GM21423 (cell line): ENCODE data around the gene POLR3E.
"Not testable (repeated sequence)": the region's sequence is repeated elsewhere in the genome, so short reads cannot be mapped to it uniquely, and the experiment has no call there.

Experiments
- ATAC-seq: cut with Tn5 transposase; IDR thresholded peaks from one replicate; pipeline ENCODE4 v1.9.1; 2021; ENCODE audit warnings: mild to moderate bottlenecking, moderate library complexity; ENCODE audit not compliant: unreplicated experiment

The POLR3E gene

DNA sequence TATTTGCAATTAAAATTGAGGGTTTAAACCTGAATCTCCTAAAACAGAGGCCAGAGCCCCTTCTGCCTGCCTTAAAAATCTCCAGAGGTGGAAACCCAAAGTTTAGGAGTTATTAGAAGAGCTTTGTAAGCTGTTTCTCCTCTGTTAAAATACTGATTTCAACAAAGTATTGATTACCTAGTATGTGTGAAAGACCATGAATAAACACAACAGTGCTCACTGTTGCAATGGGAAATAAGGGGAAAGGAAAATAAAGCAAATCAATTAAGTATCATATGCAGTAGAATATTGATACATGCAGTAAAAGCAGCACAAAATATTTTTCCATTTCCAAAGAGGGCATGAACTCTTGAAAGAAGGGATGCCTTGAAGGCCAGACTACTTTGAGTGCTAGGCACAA is 62.5 kb downstream of the POLR3E start:
- no peak for ATAC-seq

DNA sequence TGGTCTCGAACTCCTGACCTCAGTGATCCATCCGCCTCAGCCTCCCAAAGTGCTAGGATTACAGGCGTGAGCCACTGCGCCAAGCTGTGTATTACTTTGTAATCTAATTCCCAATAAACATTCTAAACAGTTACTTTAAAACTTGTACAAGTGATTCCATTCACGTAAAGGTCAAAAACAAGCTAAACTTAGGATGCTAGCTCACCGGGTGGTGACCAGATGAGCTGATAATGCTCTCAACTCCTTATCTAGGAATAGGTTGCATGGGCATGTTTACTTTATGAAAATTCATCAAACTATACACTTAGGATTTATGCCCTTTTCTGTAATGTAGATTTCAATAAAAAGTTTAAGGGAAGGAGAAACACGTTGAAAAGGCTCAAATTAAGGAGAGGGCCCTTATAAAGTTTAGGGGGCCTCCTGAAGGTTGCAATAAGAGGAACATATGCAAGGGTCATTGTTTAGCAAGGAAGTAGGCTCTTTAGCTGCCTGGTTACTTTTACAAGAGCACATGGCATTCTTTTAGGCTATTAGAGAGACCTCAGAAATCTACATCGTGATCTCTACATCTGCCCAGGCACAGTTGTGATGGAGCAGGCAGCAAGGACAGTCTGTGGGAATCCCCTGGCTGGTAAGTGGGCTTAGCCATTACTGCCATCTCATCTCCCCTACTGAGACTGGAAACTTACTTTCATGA is 63.9 kb downstream of the POLR3E start:
- ATAC-seq, result no peak

DNA sequence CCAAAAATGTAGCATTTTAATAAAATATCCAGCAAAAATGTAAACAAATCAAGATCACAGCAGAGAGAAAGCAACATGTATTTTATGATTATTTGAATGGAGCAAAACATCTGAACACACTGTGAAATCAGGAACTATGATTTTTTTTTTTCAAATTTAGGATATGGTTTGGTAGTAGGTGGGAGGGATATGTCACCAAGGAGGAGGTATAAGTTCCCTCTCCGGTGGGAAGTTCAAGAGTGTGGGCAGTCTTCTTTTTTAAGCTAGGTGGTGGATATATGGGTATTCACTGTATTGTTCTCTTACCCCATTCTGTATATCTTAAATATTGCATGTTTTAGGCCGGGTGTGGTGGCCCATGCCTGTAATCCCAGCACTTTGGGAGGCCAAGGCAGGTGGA is 67.0 kb downstream of the POLR3E start:
- ATAC-seq, result no peak

DNA sequence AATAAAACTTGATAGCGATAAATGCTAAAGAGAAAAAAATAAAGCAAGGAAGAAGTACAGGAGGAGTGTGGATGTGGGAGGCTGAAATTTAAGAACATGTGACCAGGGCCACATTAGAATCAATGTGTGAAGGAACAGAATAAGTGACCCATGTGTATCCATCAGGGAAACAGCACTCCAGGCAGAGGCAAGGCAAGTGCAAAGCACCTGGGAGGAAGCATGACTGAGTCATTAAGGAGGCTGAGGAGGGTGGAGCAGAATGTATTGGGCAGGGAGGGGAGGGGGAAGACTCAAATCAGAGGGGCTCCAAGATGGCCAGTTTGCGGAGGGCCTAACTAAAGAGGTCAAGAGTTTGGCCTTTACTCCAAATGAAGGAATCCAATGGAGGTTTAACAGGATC is 69.2 kb downstream of the POLR3E start:
- ATAC-seq, result no peak

DNA sequence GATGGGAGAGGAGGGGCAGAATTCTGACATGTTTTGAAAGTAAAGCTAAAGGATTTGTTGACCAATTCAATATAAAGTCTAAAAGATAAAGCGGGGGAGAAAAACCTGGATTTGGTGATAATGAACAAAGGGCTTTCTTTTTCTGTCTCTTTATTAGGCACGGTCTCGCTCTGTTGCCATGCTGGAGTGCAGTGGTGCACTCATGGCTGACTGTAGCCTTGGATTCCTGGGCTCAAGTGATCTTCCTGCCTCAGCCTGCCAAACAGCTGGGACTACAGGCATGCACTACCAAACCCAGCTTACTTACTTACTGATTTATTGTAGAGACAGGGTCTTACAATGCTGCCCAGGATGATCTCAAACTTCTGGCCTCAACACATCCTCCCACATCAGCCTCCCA is 69.7 kb downstream of the POLR3E start:
- no peak for ATAC-seq

DNA sequence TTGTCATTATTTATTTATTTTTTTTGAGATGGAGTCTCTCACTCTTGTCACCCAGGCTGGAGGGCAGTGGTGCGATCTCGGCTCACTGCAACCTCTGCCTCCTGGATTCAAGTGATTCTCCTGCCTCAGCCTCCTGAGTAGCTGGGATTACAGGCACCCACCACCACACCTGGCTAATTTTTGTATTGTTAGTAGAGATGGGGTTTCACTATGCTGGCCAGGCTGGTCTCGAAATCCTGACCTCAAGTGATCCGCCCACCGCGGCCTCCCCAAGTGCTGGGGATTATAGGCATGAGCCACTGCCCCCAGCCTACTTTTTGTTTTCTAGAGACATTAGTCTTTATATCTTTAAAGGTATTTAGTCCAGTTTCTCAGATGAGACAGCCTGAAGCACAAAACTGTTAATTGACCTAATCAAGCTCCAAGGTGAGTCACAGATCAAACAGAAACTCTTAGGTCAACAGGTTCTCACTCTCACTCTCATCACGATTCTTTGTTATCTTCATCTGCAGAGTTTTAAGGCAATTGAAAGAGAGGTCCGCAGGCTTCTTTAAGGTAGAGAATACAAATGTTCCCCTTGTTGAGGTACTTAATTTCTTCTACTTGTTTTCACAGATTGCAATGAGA is 71.1 kb downstream of the POLR3E start:
- not testable (repeated sequence) for ATAC-seq

DNA sequence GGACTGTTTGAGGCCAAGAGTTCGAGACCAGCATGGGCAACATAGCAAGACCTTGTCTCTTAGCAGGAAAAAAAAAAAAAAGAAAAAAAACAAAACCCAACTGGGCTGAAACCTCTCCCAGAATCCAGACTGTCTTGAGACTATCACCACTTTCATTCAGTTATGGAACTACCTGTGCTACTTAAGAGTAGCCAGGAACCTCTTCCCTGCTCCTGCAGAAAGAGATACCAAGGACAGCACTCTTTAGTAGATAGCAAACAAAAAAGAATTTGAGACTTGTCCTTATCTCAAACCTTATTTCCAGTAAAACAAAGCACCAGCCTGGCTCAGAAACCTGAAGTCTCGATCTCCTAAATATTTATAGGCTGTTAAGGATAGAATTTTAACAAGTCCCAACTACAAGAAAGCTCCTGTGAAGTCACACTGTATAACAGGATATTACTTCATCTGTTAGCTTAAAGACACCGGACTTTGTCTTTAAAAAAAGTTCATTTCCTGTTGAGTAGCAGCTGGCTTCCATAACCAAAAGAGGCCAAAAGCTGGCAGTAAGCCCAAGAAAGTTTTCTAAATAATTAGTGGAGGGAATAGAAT is 72.1 kb downstream of the POLR3E start:
- ATAC-seq, result no peak

DNA sequence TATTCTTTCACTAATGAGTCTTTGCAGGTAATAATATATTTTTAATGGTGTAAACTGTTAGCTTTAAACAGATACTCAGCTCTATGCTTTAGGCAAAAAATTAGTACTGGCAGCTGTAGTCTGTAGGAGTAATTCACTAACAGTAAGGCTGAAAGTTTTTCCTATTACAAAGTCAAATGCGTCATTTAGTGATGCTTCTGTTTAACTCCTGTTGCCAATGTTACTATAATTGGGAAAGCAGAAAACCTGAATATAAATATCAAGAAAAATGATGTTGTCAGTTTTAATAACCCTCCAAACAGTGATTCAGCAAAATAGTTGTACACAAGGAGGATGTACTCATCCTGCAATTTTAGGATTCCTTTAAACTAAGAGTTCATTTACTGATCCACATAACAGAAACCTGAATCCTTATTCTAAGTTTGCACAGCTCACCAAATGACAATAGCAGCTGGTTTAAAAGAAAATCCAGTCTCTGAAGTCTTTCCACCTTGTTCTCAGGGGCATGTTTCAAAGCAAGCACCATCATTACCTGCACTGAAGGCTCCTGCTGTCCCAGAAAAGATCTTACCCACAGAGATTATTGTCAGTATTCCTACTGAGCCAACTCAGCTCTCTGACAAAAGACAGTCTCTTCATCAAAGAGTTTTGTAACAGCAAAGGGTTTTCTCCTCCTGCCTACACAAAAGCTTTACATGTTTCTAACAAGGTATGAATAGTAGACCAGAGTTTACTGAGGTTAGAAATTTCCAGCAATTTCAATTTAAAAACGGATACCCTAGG is 73.0 kb downstream of the POLR3E start:
- ATAC-seq, result no peak

DNA sequence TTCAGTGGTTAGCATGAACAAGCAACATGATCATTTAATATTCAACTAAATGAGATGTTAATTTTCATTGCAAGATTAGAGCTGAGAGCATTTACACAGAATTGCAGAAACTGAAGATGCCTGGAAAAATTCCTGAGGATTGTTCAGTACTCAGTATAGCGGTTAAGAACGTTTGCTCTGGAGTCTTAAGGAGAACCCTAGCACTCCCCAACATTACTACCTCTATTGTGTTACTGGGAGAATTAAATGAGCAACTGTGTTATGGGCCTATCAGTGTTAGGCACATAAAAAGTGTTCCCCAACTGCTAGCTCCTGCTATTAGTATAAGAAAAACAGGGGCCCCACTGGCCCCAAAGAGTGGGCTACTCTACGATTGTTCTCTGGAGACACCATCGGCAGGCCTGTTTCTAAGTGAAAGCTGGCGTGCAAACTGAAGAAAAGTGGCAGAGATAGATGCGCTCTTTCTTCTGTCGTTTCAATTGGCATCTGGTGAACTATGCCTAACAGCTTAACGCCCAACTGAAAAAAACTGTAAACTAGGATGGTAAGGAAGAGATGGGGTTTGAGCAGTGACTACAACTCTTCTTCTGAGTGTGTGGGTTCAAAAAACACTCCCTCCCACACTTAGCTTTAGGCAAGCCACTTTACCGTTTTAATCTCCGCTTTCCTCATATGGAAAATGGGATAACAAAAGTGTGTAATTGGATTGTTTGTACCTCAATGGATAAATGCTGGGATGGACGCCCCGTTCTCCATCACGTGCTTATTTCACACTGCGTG is 75.9 kb downstream of the POLR3E start:
- ATAC-seq, result no peak

DNA sequence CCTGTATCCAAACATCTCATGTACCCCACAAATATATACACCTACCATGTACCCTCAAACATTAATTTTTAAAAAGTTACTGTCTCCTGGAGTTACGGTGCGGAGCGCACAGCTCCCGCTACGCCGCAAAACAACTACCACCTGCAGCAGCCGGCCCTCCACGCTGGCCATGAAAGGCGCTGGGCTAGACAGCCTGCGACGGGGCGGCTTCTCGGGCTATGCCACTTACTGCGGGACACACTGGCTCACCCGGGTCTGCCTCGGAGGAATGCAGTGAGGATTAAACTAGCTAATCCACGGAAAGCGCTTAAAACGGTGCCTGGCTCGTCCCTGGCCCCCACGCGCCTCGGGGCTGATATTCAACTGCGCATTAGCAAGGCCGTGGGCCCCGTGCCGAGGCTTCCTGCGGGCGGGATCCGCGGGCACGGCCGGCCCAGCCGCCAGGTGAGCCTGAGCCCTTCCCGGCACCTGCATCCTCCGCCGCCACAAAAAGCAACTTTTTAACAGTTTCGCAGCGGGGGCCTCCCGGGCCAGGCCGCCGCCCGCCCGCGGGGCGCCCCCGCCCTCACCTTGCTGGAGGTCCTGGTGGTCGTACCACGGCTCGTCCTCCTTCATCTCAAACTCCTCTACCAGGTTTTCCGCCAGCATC is 76.6 kb downstream of the POLR3E start:
- ATAC-seq, result peak; percentile 15

DNA sequence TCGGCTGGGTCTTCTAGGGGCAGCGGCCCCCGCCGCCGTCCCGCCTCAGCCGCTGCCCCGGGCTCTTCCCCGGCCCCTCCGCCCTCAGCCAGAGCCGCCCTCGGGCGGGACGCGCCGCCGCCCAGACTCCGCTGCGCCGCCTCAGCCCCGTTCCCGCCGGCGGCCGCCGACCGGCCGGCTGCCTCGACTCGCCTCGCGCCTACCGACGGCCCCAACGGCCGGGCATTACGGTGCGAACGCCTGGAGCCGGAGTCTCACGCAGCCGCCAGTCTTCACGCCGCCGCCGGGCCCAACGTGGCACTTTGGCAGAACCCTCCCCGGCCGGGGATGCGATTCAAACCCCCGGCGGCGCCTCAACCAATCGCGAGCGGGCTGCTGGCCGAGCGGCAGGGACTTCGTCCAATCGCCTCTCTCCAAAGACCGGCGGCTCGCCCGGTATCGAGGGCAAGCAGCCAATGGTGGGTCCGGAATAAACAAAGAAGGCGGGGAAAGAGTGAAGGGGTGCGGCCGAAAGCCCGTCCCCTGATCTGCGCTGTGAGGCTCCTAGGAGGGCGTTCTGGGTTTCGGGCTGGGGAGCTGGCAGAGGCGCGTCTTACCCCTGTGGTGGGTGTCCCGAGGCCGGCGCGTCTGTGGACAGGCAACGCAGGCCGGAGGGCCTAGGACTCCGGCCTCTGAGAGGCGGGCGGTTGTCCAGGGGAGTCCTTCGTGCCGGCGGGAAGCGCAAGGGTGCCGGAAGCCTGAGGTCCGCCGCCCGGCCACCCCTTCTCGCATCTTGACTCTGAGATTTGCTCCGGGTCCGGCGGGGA is 77.3 kb downstream of the POLR3E start, which contains the start of gene CDR2:
Gene CDR2, minus strand, starts transcription at position 309 of the 806 bp plus-strand sequence. CDS start 310 bp downstream, outside the sequence.
- peak; percentile 90 for ATAC-seq

DNA sequence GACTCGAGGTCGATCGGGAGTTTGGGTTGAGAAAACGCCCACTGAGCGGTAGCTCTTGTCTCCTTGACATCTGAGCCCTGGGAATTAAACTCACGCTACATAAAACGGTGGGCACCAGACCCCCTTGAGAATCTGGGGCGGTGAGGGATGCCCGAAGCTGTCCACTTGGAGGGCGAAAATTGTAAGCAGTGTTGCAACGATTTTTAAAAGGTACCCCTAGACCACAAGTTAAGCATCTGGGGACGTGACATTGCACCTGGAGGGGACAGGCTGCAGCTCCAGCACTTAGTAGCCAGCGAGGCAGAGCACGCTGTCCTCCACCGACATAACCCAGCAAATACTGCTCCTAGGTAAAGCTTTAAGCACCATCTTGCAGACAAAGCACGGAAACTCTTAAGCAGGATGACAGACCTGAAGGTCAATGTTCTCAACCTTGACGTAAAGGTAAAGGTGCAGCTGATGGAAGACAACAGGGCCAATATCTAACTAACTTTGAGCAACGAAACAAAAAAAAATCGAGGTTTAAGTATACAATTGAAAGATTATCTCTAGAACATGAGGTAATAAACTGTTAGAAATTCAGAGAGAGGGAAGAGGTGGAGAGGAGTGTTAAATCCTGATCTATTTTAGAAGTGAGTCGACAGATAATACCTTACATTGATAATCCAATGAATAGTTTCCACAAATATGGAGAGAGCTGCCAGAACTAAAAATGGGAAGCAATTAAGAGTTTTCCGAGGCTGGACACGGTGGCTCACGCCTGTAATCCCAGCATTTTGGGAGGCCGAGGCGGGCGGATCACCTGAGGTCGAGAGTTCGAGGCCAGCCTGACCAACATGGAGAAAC is 78.1 kb downstream of the POLR3E start:
- no peak for ATAC-seq

DNA sequence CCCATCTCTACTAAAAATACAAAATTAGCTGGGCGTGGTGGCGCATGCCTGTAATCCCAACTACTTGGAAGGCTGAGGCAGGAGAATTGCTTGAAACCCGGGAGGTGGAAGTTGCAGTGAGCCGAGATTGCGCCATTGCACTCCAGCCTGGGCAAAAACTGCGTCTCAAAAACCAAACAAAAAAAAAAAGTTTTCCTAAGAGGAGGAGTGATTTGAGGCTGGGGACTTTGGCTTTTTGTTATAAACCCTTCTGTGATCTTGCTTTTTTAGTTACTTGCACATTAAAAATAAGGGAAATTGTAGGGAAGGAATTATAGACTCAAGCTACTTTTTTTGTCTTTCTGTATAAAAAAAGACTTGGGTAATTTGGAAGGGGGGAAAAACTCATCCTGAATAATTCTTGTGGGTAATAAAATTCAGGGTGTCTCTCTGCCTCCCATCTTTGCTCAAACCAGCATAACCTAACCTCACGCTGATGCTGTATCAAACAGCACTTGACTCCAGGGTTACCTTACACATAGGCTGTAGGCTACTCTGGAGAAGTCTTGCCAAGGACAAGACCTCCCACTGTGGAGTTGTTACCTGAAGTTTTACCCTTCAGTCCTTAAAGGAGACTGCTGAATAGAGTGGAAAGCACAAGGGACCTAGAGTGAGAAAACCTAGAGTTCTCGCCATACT is 78.9 kb downstream of the POLR3E start:
- no peak for ATAC-seq

DNA sequence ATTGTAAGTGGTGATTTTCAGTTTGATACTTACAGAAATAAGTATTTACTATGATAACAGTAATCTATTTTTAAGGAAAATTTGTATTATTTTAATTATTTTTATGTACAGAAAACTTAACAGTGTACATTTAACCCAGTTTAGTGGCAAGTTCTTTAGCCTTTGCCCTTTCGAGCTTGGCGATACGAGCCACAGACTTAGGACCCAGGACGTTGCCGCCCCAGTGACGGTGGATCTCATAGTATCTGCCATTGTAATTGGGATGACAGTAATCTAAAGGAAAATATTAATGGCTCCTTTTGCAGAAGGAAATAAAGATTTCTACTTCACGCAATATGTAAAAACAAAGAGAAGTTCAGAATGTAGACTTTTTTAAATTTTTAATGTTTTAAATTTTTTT is 82.4 kb downstream of the POLR3E start:
- no peak for ATAC-seq

DNA sequence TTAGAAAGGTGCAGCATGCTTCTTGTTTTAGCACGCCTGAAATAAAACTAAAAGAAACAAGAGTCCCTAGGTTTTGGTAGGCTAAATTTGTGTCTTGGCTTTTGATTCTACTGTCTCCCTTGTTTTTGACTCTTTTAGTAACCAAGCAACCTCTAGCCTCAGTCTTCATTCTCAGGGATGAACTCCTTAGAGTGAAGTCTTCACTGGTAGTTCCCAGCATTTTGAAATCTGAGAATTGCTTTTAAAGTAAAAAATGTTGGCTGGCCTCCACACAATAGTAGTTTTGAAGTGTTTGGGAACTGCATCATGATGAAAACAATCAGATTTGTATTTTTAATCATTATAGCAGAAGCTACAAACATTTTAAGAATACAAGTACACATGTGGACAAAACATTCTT is 83.3 kb downstream of the POLR3E start:
- ATAC-seq, result no peak

DNA sequence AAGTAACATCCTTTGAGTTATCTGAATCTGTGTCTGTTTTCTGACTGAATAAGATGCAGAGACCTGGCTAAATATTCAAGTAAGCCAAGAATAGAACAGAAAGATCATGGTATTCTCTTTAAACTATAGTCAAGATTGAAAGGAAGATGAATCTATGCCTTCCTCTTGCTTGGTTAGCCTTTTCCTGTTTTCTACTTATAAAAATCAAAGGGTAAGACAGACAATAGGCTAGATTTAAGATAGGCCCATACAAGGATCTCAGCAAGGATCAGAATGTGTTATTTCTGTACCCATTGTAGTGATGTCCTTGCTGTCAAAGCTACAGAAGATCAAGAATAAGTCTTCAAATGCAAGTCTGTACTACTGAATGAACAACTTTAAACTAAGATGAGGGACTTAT is 84.2 kb downstream of the POLR3E start:
- ATAC-seq, result no peak

DNA sequence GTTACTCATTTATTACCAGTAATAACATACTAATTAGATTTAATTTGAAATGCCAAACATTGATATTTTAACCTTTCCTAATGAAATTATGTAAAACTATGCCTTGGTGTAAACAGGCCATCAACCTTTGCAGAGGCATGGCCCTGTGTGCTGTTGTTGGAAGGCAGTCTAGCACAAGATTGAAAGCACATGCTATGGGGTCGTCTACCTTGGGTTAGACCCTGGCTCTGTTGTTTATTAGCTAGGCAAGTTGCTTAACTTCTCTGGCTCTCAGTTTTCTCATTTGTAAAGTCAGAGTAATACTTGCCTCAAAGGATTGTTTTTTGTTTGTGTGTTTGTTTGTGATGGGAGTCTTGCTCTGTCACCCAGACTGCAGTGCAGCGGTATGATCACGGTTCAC is 86.6 kb downstream of the POLR3E start:
- no peak for ATAC-seq
